ENCODE measurements around the gene TFAP2A.

The TFAP2A gene

GRCh38 chr6:10398446-10399218 lies 16.2 kb downstream of the TFAP2A start:
- DNase-seq: no peak

GRCh38 chr6:10397756-10398445 lies 17.0 kb downstream of the TFAP2A start:
- DNase-seq: no peak

GRCh38 chr6:10396785-10397184 lies 18.1 kb downstream of the TFAP2A start:
- no peak for DNase-seq

- no peak for DNase-seq
These were observed 18.9 kb downstream of the TFAP2A start for GRCh38 chr6:10395704-10396546.

GRCh38 chr6:10395171-10395703 lies 19.6 kb downstream of the TFAP2A start:
- no peak for DNase-seq

GRCh38 chr6:10393544-10394225 lies 21.2 kb downstream of the TFAP2A start:
- DNase-seq: no peak

GRCh38 chr6:10391799-10392198 lies 23.1 kb downstream of the TFAP2A start:
- DNase-seq: no peak

GRCh38 chr6:10391299-10391630 lies 23.6 kb downstream of the TFAP2A start:
- no peak for DNase-seq

GRCh38 chr6:10390495-10391298 lies 24.2 kb downstream of the TFAP2A start:
- no peak for DNase-seq

GRCh38 chr6:10389739-10390494 lies 25.0 kb downstream of the TFAP2A start:
- DNase-seq: no peak

- DNase-seq: no peak
These were observed 27.9 kb downstream of the TFAP2A start for GRCh38 chr6:10386756-10387654.

- no peak for DNase-seq
These were observed 28.7 kb downstream of the TFAP2A start for GRCh38 chr6:10386220-10386619.

- DNase-seq: no peak
These were observed 29.2 kb downstream of the TFAP2A start for GRCh38 chr6:10385524-10386132.

GRCh38 chr6:10384610-10385523 lies 30.0 kb downstream of the TFAP2A start:
- no peak for DNase-seq

GRCh38 chr6:10384091-10384609 lies 30.7 kb downstream of the TFAP2A start:
- no peak for DNase-seq

- no peak for DNase-seq
These were observed 31.4 kb downstream of the TFAP2A start for GRCh38 chr6:10383331-10384090.

- no peak for DNase-seq
These were observed 32.0 kb downstream of the TFAP2A start for GRCh38 chr6:10382728-10383330.
